Right renal pelvis (tissue), 4 donors: ENCODE measurements around the gene GINS1. TPM values are rescaled to one million over a fixed set of nuclear protein-coding genes. Genes with fewer than 3 reads are reported as not detected.
"Not testable (repeated sequence)": the region's sequence is repeated elsewhere in the genome, so short reads cannot be mapped to it uniquely, and the experiment has no call there.

ENCODE experiments used
- DNase-seq, 4 donors: peaks; one replicate each; pipeline ENCODE4 v3.0.0-alpha.2; 2013; ENCODE audit warnings: low read depth in 4 of 4, low spot score in 3 of 4, missing footprints in 1 of 4
- polyA plus RNA-seq, 4 donors: library from polyadenylated mRNA; unstranded; fragments of 120-200 nt; gene quantifications; one replicate each; pipeline ENCODE4 v1.2.1, GENCODE V29; 2013; ENCODE audit not compliant: insufficient read length in 4 of 4

GINS1 gene
- polyA plus RNA-seq, 4 donors: 17.2 to 22.4 (median 21.0) TPM

DNA sequence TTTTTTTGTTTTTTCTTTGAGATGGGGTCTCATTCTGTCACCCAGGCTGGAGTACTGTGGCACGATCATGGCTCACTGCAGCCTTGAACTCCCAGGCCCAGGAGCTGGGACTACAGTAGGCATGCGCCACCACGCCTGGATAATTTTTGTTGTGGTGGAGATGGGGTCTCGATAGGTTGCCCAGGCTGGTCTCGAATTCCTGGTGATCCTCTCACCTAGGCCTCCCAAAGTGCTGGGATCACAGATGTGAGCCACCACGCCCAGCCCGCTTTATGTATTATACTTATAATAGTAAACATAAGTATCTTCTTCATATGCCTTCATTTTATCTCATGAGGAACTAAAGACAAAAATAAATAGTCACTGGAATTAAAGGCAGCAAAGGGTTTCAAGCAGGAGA, 63.5 kb downstream of the GINS1 start:
- DNase-seq: no peak

DNA sequence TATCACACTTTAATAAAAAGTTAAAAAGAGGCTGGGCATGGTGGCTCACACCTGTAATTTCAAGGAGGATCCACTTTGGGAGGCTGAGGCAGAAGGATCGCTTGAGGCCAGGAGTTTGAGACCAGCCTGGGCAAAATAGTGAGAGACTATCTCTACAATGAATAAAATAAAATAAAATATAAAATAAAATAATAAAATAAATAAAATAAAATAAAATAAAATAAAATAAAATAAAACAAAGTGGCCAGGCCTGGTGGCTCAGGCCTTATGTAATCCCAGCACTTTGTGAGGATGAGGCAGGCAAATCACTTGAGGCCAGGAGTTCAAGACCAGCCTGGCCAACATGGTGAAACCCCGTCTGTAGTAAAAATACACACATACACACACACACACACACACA, 65.8 kb downstream of the GINS1 start:
- not testable (repeated sequence) for DNase-seq

DNA sequence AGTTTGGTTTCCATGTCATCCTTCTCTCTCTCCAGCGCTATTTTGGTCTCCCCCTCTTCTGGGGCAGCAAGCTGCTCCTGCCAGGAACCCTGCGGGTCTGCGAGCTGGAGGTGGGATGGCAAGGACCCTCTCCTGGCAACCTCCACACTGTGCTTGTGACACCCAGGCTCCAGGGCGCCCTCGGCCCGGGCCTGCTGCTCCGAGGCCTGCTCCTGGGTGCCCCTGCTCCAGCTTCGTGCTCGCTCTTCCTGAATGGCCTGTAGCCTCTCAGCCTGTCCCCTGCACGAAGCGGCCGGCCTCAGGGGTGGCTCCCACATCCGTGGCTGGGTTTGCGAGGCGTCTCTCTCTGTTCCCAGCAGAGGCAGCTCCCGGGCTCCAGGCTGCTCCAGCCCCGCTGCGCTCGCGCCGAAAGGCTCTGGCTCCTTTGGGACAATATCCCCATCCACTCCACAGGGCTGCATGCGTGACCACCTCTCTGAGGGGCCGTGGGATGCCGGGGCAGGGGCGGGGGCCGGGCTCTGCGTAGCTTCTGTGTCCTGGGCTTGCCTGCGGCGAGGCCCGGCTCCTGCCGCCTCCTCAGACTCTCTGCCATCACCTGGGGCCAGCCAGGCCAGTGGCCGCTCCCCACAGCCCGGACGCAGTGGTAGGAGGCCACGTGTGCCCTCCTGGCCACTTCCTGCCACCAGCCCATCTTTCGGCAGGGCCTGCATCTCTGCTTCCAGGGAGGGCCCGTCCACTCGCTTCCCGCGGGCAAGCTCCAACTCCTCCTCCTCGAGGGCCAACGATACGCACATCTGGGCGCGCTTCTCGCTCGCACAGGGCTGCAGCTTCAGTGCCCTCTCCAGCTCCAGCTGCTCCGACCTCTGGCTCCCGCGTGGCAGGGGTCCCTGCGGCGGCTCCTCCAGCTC, 68.9 kb downstream of the GINS1 start:
- no peak for DNase-seq

DNA sequence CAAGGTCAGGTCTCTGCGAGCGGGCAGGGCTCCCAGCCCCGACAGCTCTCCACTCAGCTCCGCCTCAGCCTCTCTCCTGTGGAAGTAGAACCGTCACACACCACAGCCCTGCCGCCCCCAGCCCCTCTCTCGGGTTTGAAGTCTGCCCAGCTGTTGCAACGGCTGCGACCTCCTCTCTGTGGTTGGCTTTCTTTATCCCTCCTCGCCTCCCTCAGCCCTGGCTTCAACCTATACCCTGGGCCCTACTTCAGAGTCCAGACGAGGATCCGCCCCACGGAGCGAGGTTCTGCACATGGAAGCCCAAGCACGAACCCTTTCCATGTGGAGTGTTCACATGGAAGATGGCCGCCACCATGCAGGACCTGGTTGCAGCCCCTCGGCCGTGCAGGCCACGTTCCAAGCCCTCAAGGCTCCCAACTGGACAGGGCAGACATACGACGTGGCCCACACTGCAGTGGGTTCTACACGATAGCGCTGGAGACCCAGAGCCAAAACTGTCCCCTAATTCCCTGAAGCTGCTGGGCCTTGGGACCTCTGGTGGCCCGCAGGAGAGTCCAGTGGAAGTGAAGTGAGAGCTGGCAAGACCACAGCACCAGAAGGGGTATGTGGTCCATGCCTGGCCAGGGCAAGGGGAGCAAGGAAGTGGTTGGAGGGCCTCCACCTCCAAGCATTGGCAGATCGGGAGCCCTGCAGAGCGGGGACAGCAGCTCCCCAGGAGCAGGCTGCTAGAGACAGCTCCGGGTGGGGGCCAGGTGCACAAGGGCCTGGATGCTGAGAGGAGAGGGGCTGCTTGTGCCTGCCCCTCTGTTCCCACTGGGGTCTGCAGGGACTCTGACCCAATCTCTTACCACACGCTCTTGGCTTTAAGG, 69.8 kb downstream of the GINS1 start:
- DNase-seq: no peak

DNA sequence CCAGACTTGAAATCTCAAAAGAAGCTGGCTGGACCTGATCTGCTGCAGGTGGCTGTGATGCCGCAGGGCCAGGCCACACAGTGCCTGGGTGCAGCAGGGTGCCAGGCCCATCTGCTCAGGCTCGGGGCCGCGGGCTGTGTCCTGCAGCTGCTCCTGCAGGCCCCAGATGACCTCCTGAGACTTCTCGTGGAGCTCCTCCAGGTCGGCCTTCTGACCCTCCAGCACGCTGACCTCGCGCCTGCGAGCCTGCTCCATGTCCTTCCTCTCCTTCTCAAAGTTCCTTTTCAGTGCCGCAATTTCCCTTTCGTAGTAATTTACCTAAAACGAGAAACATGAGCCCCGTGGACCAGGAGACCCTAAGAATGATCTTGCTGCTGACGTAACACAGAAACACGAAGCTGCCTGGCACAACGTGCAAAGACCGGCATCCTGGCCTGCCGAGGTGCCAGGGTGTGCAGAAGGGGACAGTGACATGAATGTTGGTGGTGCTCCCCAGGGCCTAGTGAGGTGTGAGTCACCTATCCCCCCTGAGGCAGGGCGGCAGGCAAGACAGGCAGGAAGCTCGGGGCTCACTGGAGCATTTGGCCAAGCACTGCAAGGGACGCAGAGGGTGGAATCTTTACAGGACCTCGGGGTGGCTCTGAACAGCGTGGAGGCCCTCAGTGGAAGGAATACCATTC, 71.6 kb downstream of the GINS1 start:
- DNase-seq: no peak

DNA sequence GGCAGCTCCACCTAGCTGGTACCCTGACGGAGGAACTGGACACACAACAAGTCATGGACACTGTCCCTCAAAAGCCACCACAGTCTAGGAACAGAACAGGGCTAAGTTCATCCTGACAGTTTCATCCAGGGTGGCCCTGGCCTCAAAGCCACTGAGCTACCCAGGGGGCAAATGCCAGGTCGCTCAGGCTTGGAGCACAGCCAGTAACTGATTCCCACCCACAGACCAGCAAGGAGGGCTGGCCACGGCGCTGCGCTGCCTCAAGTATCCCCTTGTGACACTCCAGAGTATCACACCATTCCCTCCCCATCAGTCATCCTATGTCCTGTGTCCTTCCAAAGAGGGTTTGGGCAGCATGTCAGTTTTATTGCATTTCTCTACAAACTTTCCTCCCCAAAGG, 72.2 kb downstream of the GINS1 start:
- DNase-seq: no peak

DNA sequence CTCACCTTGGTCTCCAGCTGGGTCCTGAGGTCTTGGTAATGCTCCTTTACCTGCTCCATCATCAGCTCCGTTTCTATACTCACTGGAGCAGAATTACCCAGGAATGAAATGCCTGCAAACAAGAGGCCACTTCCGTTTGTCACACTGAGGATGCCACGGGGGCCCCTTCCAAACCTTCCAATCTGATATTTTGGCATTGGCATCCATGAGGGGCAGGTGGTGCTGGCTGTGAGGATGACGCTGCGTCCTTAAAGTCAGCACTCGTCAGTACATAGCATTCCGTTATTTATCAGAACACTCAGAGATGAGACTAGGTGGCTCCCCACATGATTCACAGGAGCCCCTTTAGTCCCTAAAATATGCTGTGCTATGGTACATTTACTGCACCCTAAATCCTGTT, 72.7 kb downstream of the GINS1 start:
- DNase-seq: no peak

DNA sequence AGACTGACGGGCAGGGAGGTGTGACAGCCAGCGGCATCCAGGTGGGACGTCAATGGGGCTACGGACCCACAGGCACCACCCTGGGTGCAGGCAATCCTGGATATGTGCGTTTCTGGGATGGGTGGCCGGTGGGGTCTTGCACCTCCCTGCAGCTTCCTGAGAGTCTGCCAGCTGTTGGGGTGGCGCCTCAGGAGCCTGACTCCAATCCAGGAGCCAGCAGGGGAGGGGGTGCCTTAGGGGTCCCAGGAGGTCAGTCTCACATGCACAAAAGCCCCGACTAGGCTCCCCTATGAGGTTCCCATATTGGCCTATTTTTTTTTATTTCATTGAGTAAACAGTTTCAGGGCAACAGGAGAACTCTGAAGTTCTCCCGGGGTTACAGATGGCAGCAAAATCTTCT, 73.3 kb downstream of the GINS1 start:
- DNase-seq: no peak

DNA sequence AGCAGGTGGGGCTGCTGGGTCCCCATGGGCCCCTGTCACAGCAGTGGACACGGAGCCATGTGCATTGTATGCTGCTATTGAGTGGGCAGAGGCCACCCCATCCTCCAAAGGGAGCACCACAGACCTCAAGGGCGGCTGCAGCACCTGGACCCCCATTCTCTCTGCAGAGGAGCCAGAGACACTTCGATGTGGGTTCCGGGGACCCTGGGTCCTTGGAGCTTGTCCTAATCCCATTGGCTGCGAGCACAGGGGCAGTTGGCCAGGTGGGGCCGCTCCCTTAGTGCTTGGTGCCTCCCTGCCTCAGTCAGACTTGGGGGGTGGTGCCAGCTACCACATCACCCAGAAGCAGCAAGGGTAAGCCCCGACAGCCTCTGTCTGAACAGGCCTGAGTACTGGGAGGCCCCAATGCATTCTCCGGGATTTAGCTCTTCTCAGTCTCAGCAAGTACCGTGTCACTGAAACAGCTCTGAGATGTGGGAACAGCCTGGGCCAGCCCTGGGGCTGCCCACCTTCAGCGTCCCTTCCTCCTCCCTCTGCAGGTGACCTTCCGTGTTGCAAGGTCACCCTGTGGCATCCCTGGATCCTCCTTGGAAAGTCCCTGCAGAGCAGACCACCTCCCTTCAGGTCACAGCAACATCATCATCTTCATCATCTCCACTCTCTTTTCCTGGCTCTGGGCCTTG, 73.9 kb downstream of the GINS1 start:
- no peak for DNase-seq

DNA sequence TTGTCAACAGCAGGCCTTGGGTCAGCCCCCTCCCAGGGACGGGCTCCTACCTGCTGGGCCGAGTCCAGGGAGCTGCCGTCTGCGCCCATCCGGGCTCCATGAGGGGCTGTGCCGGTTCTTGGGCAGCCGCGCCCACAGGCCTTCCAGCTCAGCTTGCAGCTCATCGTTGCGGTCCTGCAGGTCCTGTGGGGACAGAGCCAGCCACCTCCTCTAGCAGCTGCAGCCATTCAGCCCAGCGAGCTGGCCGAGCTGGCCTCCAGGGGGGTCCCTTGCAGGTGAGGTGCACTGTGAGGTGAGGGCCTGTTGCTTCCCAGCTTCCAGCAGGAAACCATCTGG, 74.4 kb downstream of the GINS1 start:
- no peak for DNase-seq

DNA sequence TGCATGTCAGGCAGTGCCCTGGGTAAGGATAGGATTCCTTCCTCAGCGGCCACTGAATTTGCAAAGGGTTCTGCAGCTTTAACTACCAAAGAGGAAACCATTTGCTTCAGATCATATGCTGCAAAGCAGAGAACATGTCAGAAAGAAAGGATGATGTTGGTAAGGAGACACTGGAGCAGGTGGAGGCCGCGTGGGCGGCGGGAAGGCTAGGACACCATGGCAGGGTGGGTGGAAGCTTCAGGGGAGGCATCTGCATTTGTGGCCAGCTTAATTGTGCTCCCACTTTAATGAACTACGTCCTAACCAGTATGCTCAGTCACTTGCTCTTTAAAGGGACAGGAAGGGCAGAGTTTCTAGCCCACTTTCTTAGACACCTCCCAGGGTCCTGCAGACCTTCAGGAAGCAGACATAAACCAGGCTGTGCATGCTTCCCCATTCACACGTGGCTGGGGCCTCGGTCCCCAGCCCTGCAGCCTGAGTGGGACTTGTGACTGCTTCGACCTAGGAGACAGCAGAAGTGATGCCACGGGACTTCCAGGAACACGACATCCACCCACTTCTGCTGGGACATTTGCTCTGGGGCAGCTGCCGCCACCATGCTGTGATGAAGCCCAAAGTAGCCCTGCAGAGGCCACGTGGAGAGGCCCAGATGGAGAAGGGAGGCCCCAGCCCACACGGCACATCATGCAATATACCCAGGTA, 76.1 kb downstream of the GINS1 start:
- no peak for DNase-seq

DNA sequence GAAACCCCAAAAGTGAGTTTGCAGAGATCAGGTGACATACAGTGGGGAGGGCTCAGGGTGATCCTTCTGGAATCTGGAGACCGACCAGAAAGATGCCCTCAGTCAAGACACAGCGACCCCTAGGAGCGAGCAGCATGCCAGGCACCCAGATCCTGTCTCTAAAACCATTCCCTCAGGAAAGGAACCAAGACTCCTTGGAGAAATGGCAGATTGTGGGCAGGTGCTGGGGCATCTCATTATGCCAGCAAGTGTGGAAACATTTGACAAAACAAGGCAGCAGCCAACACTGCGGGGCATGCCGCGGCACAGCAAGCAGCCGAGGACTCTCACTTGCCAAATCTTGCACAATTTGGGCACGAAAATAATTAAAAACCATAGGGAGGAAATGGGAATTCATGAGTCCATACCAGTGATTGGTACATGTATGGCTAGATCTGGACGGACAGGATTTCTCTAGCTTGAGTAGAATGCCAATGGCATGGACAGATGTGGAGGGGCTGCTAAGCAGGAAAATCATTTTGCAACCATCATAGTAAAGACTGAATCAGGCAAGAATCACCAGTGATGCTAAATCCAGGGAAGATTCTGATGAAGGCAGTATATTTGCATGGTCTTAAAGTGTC, 76.9 kb downstream of the GINS1 start:
- DNase-seq: no peak

DNA sequence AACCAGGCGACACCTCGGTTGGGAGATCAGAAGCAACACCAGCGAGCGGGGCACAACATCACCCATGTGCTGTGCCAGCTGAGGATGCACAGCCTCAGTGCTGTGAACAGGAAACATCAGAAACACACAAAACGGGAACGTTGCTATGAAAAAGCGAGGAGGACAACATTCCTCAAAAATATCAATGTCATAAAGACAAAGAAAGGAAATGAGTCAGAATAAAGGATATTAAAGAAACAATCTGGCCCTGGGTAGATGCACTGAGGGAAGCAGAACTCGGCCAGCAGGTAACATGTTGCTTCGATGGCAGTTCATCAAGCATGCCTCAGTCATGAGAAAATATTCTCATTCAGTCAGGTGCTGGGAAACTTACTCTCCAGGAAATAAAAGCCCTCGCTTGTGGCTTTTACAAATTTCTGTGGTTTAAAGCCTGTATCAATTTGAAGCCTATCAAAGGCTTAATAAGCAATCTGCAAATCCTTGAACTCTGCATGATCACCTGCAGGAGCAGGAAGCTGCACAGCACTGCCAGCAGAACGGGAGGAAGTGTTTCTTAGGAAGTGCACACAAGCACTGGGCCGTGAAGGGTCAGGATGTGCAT, 77.5 kb downstream of the GINS1 start:
- DNase-seq: no peak

DNA sequence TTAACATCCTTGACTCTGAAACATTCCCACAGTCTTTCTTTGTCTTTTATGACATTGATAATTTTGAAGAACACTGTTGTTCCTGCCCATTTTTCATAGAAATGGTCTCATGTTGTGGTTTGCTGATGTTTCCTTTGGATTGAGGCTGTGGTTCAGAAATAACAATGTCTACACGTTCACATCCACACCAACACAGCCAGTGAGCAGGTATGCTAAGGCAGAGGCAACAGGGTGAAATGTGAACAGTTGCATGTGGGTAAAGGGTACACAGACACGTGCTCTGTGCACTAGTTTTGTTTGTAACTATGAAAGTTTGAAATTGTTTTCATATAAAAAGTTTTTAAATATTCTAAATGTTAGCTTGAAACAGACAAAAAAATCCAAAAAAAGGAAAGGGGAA, 78.4 kb downstream of the GINS1 start:
- no peak for DNase-seq

DNA sequence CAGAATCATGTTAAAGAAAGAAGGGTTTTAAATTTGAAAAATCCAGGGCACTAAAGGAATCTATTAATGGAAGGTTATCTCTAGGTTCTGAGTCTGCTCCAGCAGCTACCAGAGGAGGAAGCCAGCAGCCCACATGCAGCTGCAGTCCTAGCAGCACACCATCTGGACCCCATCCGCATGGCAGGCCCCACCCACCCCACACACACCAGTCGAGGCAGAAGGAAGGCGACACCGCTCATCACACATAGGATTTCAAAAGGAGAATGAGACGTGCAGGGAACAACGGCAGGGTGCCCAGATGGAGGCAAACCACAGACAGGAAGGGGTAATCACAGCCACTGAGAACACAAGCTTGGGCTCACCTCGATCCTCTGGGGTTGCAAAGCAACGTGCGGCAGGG, 78.9 kb downstream of the GINS1 start:
- DNase-seq: no peak

DNA sequence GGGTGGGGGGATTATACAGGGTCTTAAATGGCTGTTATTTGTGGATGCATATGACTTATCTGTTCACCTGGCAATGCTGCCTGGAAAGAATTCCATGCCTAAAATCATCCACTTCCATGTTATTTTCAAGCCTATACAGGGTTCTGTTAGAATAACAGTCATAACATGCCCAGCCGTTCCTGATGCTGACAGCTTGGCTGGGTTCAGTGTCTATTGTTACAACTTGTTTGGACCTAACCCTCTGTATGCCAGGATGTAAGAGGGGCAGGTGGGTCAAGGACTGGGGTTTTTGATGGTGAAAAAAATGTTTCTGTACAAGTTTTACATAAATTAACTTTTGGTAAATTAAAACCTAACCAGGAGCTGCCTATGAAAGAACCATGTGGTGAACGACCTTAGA, 79.8 kb downstream of the GINS1 start:
- no peak for DNase-seq

DNA sequence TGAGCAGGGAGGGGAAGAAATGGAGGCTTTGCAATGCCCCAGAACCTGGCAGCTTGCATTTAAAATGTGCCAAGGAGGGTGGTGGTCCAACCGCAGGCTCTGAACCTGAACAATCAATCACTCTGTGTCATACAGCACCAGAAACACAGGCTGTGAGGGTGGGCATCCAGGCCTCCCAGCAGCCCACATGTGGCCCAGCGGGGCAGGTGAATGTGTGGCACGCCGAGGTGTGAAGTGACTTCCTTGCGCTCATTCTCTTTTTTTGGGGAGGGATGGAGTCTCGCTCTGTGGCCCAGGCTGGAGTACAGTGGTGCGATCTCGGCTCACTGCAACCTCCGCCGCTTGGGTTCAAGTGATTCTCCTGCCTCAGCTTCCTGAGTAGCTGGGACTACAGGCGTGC, 80.5 kb downstream of the GINS1 start:
- no peak for DNase-seq

DNA sequence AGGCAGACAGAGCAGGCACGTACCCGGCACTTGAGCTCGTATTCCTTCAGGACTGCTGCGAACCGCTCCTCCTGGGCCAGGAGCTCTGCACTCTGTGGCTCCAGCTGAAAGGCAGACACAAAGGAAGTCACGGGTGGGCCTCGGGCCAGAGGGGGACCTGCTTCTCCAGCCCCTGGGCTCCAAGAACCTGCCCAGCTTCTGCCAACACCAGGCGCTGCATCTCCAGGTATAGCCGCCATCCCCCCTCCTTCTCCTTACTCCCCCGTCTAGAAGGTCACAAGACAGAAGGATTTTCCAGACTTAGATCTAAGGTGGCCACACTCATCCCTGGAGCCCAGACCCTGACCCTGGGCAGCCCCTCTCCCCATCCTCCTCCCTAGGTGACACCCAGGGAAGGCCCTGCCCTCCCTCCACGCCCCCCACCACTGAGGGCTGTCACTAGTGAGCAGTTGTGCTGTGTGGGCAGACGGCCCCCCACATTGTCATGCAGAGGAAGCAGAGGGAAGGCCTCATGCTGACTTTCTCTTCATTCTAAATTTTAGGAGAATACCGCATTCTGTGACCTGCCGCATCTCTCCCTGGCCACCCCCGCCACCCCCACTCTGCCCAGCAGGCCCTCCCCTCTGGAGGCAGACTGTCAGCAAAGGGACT, 81.9 kb downstream of the GINS1 start:
- no peak for DNase-seq
